Panc1 (cell line): ENCODE results near the gene PRAMEF2. TPM values are rescaled to one million over a fixed set of nuclear protein-coding genes. Genes with fewer than 3 reads are reported as not detected.
"Not testable (repeated sequence)": the region's sequence is repeated elsewhere in the genome, so short reads cannot be mapped to it uniquely, and the experiment has no call there.

ENCODE experiments used
- ATAC-seq: fragments of 200-7000 bp; cut with Tn5 transposase; 2 replicates; pipeline ENCODE4 v1.9.1; 2020; ENCODE audit warnings: mild to moderate bottlenecking, moderate library complexity
- Bru-seq: library from RNA; stranded (reverse); fragments of 400-500 nt; gene quantifications from one replicate; lab custom pipeline; 2021; lab: Mats Ljungman, UMichigan
- BruChase-seq, 2 experiments: library from RNA; stranded (reverse); fragments of 400-500 nt; gene quantifications; one replicate each; lab custom pipeline; 2021; lab: Mats Ljungman, UMichigan
- BruUV-seq: library from RNA; stranded (reverse); fragments of 400-500 nt; replicated peaks from 2 replicates; lab custom pipeline; 2021; lab: Mats Ljungman, UMichigan
- CTCF ChIA-PET: fragments of 300-600 bp; sonication (Branson Sonifier 250); formaldehyde crosslinking; loops from one replicate; lab custom pipeline; 2022; ENCODE audit warnings: antibody characterized with exemption; lab: Charles Lee
- POLR2A ChIA-PET: fragments of 300-600 bp; sonication (Branson Sonifier 250); formaldehyde crosslinking; loops from one replicate; lab custom pipeline; 2022; ENCODE audit warnings: antibody characterized with exemption; lab: Charles Lee
- DNase-seq: peaks from one replicate; pipeline ENCODE4 v3.0.0-alpha.2; 2010; ENCODE audit warnings: low read depth, low spot score
- H3K27ac ChIP-seq: 2 replicates; pipeline ENCODE4 v1.5.1; 2011; ENCODE audit warnings: mild to moderate bottlenecking, low read length, inconsistent platforms
- H3K27me3 ChIP-seq: fragments of 200-500 bp; sonication (Bioruptor generic); 2 replicates; pipeline ENCODE4 v1.6.0; 2014; ENCODE audit warnings: low read length, inconsistent platforms; ENCODE audit not compliant: control insufficient read depth, insufficient read depth
- H3K36me3 ChIP-seq: fragments of 200-500 bp; sonication (Bioruptor generic); 2 replicates; pipeline ENCODE4 v1.5.1; 2014; ENCODE audit warnings: inconsistent platforms, mild to moderate bottlenecking, low read length, moderate library complexity; ENCODE audit not compliant: control insufficient read depth, insufficient read depth
- H3K4me1 ChIP-seq: 2 replicates; pipeline ENCODE4 v1.5.1; 2011; ENCODE audit warnings: inconsistent platforms, mild to moderate bottlenecking, low read length, moderate library complexity; ENCODE audit not compliant: control insufficient read depth, insufficient read depth
- H3K4me3 ChIP-seq, 2 experiments: 2 replicates each; pipeline ENCODE4 v1.5.1; 2011 to 2012; ENCODE audit warnings: low read depth in 2 of 2, low read length in 2 of 2, mild to moderate bottlenecking in 2 of 2, inconsistent platforms in 1 of 2, moderate library complexity in 1 of 2
- H3K9me3 ChIP-seq: fragments of 200-500 bp; sonication (Bioruptor generic); 2 replicates; pipeline ENCODE4 v1.5.1; 2014; ENCODE audit warnings: low read depth, mild to moderate bottlenecking, inconsistent platforms, low read length, moderate library complexity; ENCODE audit not compliant: control insufficient read depth, insufficient read depth
- CTCF ChIP-seq: fragments of 450-650 bp; IDR thresholded peaks from 2 replicates; pipeline ENCODE4 v1.5.1; 2017; ENCODE audit warnings: mild to moderate bottlenecking
- POLR2AphosphoS5 ChIP-seq: IDR thresholded peaks from 2 replicates; pipeline ENCODE4 v1.6.1; 2012; ENCODE audit warnings: mild to moderate bottlenecking, low read depth, low read length, moderate library complexity
- REST ChIP-seq, 2 experiments: IDR thresholded peaks; 2 replicates each; pipeline ENCODE4 v1.6.1; 2011 to 2012; ENCODE audit warnings: low read depth in 2 of 2, control low read depth in 1 of 2, low read length in 1 of 2, mild to moderate bottlenecking in 1 of 2, moderate library complexity in 1 of 2; ENCODE audit not compliant: insufficient read depth in 1 of 2
- SIN3A ChIP-seq: IDR thresholded peaks from 2 replicates; pipeline ENCODE4 v1.6.1; 2012; ENCODE audit warnings: low read depth, mild to moderate bottlenecking, low read length, moderate library complexity, borderline replicate concordance; ENCODE audit not compliant: insufficient read depth
- TCF7L2 ChIP-seq: IDR thresholded peaks from 2 replicates; pipeline ENCODE4 v1.6.1; 2011; ENCODE audit warnings: mild to moderate bottlenecking, low read depth, low read length, inconsistent platforms
- in situ Hi-C: cut with HindIII; loops from 2 replicates; pipeline ENCODE4 v1.10.0; 2016; ENCODE audit warnings: low sequenced_read_pairs, low pct_unique_long_range_greater_than_20kb
- intact Hi-C: fragments of 100-400 bp; cut with micrococcal nuclease; formaldehyde crosslinking; loops from one replicate; pipeline ENCODE4 v1.10.0; 2022; ENCODE audit not compliant: unreplicated experiment
- long read RNA-seq: library from polyadenylated mRNA; unstranded; transcript quantifications from one replicate; pipeline ENCODE4 v2.0.0, GENCODE V29; 2021; ENCODE audit not compliant: unreplicated experiment
- polyA plus RNA-seq: library from polyadenylated mRNA; unstranded; fragments of >200 nt; gene quantifications from one replicate; pipeline ENCODE4 v1.2.1, GENCODE V29; 2012; ENCODE audit warnings: missing spikeins; ENCODE audit not compliant: insufficient read length
- total RNA-seq: library from RNA; stranded (reverse); gene quantifications from one replicate; pipeline ENCODE4 v1.2.1, GENCODE V29; 2021; ENCODE audit not compliant: unreplicated experiment

The PRAMEF2 gene
- total RNA-seq, result not detected
- polyA plus RNA-seq, result not detected
- Bru-seq, nascent RNA, result not detected
- not detected for BruChase-seq, experiment 1, labeled RNA remaining after a 2-hour chase
- BruChase-seq, experiment 2, labeled RNA remaining after a 6-hour chase, result not detected
- long read RNA-seq, result 0 reads

GRCh38 chr1:12856786-12857185 lies at the start of gene PRAMEF2:
Gene PRAMEF2 (plus strand): TSS chr1:12857086. CDS start chr1:12859010, 1,924 bp downstream.
- ATAC-seq, H3K36me3 ChIP-seq, H3K27ac ChIP-seq, H3K27me3 ChIP-seq, in situ Hi-C loops, H3K4me3 ChIP-seq, intact Hi-C loops, CTCF ChIA-PET, H3K9me3 ChIP-seq, H3K4me1 ChIP-seq, BruUV-seq, DNase-seq, POLR2A ChIA-PET: not testable (repeated sequence)

- TF ChIP-seq SIN3A (no peak), CTCF (no peak), TCF7L2 (no peak), REST (IDR thresholded peaks at IDR 0.05; ENCODE audit: insufficient read depth in 1 of 2, low read depth in 2 of 2, low read length in 1 of 2) (no peak), POLR2AphosphoS5 (no peak)
- H3K27me3 ChIP-seq, result no peaks in the 10 kb centered on the region; the same call in 1 of the 2 replicates
- BruUV-seq, result no TSS peak
- in situ Hi-C loops, result no loop called here
- no peaks in the 10 kb centered on the region for H3K4me1 ChIP-seq
- ATAC-seq, result no peak
- no peak overlapping the region for H3K27ac ChIP-seq
- POLR2A ChIA-PET, result no interaction called here
- H3K36me3 ChIP-seq, result no peaks in the 10 kb centered on the region
- H3K9me3 ChIP-seq, result no peaks in the 10 kb centered on the region
- H3K4me3 ChIP-seq, result no peak overlapping the region
- intact Hi-C loops, result no loop called here
- CTCF ChIA-PET, result no interaction called here
- no peak for DNase-seq
These were observed 47.0 kb upstream of the PRAMEF2 start for GRCh38 chr1:12809933-12810332.

- no peaks in the 10 kb centered on the region for H3K36me3 ChIP-seq
- ChIA-PET POLR2A (no interaction called here), CTCF (no interaction called here)
- H3K4me3 ChIP-seq, result no peak overlapping the region
- ATAC-seq, result no peak
- DNase-seq, result no peak
- intact Hi-C loops, result no loop called here
- BruUV-seq, result no TSS peak
- no peak overlapping the region for H3K27ac ChIP-seq
- TF ChIP-seq REST (IDR thresholded peaks at IDR 0.05; ENCODE audit: insufficient read depth in 1 of 2, low read depth in 2 of 2, low read length in 1 of 2), result no peak
- TF ChIP-seq SIN3A, result no peak
- TF ChIP-seq CTCF, result no peak
- TF ChIP-seq POLR2AphosphoS5, result no peak
- H3K27me3 ChIP-seq, result no peaks in the 10 kb centered on the region; the same call in 1 of the 2 replicates
- H3K4me1 ChIP-seq, result no peaks in the 10 kb centered on the region
- in situ Hi-C loops, result no loop called here
- no peaks in the 10 kb centered on the region for H3K9me3 ChIP-seq
These were observed 46.0 kb upstream of the PRAMEF2 start for GRCh38 chr1:12810691-12811408.
